ENCODE data around the gene CDH16. TPM values are rescaled to one million over a fixed set of nuclear protein-coding genes. Genes with fewer than 3 reads are reported as not detected.
"Not testable (repeated sequence)": the region's sequence is repeated elsewhere in the genome, so short reads cannot be mapped to it uniquely, and the experiment has no call there.

CDH16 gene, protein sequence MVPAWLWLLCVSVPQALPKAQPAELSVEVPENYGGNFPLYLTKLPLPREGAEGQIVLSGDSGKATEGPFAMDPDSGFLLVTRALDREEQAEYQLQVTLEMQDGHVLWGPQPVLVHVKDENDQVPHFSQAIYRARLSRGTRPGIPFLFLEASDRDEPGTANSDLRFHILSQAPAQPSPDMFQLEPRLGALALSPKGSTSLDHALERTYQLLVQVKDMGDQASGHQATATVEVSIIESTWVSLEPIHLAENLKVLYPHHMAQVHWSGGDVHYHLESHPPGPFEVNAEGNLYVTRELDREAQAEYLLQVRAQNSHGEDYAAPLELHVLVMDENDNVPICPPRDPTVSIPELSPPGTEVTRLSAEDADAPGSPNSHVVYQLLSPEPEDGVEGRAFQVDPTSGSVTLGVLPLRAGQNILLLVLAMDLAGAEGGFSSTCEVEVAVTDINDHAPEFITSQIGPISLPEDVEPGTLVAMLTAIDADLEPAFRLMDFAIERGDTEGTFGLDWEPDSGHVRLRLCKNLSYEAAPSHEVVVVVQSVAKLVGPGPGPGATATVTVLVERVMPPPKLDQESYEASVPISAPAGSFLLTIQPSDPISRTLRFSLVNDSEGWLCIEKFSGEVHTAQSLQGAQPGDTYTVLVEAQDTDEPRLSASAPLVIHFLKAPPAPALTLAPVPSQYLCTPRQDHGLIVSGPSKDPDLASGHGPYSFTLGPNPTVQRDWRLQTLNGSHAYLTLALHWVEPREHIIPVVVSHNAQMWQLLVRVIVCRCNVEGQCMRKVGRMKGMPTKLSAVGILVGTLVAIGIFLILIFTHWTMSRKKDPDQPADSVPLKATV
- not detected in 2 replicates for total RNA-seq (2014; rRNA removed; shearing (Covaris generic))

DNA sequence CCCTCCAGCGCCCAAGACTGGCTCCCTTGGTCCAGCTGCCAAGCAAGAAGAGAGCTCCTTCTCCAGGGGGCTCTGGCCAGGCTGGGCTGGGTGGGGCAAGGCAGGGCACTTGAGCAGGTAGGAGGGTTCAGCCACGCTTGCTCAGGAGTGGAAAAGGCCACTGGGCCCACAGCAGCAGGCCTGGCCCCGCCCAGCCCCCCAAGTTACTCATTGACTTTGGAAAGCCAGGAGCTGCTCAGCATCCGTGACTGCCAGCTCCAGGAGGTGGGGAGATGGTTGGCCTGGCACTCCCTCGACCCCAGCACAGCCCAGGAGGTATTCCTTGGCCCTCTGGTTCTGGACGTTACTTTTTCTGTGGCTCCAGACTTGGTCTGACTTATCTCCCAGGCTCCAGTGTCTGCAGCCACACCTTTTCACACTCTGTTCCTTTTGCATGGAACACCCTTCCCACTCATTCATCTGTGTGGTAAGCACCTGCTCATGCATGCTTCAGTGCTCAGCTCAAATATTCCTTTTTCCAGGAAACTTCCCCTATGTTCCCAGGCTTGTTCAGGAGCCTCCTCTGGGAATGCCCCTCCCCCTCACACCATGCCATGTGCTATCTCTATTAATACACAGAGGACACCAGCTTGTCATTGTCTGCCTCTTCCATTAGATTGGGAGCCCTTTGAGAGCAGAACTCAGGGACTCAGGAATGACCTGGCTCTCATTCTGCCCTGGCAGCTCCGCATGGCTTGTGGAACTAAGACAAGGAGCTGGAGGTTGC lies at the start of gene CDH16:
CDH16 (minus strand) TSS at position 83 of the 766 bp plus-strand sequence. CDS start 820 bp downstream, outside the sequence.
- no peak for DNase-seq
- no peak within 1 kb of the TSS for H3K27ac ChIP-seq

DNA sequence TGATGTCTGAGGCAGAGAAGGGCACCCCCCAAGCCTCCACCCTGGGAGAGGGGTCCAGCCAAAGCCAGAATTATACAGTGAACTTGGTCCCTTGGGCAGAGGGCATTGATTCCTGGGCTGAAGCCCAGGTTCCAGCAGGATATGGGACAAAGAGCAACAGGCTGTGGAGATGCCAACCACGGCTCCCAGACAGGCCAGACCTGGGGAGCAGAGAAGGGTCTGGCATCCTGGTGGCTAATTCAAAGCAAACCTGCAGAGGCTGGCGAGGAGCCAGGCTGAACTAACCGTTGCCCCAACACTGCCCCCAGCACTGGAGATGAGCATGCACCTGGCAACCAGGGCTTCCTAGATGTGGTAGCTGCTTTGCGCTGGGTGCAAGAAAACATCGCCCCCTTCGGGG lies 45.4 kb upstream of the CDH16 start:
- H3K4me1 ChIP-seq, result no peaks in the 10 kb centered on the region
- no peaks in the 10 kb centered on the region for H3K36me3 ChIP-seq
- H3K9me3 ChIP-seq (replicated peaks), result no peaks in the 10 kb centered on the region
- peaks cover 16% of the 10 kb centered on the region; the same call in 1 of the 2 replicates for H3K27me3 ChIP-seq
- no peak overlapping the region for H3K27ac ChIP-seq
- DNase-seq, result no peak
- no peak overlapping the region for H3K4me3 ChIP-seq

More for the DNA sequence above, at the start of gene CDH16:
- Histone ChIP-seq H3K27me3 (peaks cover 34% of the 10 kb centered on the region), H3K9me3 (replicated peaks) (no peaks in the 10 kb centered on the region), H3K4me1 (peaks cover 11% of the 10 kb centered on the region), H3K4me3 (no peak within 1 kb of the TSS), H3K36me3 (no peaks in the 10 kb centered on the region)

DNA sequence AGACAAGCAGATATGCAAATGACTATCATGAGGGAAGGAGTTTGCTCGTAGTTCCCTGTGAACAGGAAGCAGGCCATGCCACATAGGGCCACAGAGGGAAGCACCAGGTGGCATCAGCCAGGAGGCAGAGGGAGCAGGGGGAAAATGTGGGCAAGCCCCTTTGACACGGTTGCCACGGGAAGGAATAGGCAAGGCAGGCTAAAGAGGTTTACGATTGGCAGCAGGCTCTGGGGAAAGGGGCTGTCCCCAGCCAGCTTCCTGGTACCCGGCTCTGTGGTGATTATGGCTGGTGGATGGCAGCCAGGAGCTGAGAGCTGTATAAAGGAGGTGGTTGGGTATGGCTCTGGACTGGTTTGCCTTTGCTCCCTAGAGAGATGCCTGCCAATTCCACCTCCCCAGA lies 43.2 kb upstream of the CDH16 start:
- peaks cover 11% of the 10 kb centered on the region; the same call in 1 of the 2 replicates for H3K27me3 ChIP-seq
- no peaks in the 10 kb centered on the region for H3K36me3 ChIP-seq
- DNase-seq, result no peak
- H3K27ac ChIP-seq, result no peak overlapping the region
- no peak overlapping the region for H3K4me3 ChIP-seq
- no peaks in the 10 kb centered on the region for H3K4me1 ChIP-seq
- no peaks in the 10 kb centered on the region for H3K9me3 ChIP-seq (replicated peaks)

DNA sequence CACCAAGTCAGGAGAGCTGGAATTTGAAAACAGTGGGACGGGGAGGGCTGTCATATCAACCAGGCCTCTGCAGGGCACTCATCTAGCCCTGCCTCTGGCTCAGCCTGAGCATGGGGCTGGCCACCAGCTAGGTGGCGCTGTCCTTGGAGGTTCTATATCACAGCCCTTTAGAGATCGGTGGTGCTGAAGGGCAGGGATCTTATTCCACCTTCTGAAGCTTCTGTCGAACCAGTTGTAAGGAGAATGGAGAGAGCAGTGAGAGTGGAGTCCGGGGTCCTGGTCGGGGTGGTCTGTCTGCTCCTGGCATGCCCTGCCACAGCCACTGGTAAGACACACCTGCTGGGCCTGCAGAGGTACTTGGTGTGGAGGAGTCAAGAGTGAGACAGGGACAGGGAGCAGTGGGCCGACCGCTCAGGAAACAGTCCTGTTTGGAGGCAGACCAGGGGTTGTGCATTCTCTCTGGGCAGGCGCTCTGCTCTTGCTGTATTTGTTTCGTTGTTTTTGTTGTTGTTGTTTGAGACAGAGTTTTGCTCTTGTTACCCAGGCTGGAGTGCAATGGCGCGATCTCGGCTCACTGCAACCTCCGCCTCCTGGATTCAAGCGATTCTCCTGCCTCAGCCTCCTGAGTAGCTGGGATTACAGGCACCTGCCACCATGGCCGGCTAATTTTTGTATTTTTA lies 42.5 kb upstream of the CDH16 start, which contains the start of gene CES3:
CES3 (plus strand) TSS at position 202 of the 680 bp plus-strand sequence; CDS start at position 244, 42 bp downstream.
- Histone ChIP-seq H3K36me3 (no peaks in the 10 kb centered on the region), H3K4me1 (no peaks in the 10 kb centered on the region), H3K27me3 (0 out of 2 replicates have a peak, but pooled peaks cover 10% of the 10 kb centered on the region), H3K4me3 (no peak within 1 kb of the TSS), H3K27ac (no peak within 1 kb of the TSS), H3K9me3 (replicated peaks) (no peaks in the 10 kb centered on the region)
- DNase-seq, result peak; percentile 76 to 85

DNA sequence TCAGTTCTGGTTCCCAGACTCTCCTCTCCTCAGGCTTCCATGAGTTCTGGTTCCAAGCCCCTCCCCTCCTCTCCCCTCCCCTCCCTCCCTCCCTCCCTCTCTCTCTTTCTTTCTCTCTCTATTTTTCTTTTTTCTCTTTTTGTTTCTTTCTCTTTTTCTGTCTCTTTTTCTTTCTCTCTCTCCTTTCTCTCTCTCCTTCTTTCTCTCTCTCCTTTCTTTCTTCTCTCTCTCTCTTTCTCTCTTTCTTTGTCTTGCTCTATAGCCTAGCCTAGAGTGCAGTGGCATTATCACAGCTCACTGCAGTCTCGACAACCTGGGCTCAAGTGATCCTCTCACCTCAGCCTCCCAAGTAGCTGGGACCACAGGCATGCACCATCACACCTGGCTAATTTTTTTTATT lies 41.6 kb upstream of the CDH16 start:
- no peak for DNase-seq
- Histone ChIP-seq H3K9me3 (replicated peaks) (no peaks in the 10 kb centered on the region), H3K27me3 (0 out of 2 replicates have a peak, but pooled peaks cover 6% of the 10 kb centered on the region), H3K27ac (no peak overlapping the region), H3K36me3 (no peaks in the 10 kb centered on the region), H3K4me3 (no peak overlapping the region), H3K4me1 (no peaks in the 10 kb centered on the region)

DNA sequence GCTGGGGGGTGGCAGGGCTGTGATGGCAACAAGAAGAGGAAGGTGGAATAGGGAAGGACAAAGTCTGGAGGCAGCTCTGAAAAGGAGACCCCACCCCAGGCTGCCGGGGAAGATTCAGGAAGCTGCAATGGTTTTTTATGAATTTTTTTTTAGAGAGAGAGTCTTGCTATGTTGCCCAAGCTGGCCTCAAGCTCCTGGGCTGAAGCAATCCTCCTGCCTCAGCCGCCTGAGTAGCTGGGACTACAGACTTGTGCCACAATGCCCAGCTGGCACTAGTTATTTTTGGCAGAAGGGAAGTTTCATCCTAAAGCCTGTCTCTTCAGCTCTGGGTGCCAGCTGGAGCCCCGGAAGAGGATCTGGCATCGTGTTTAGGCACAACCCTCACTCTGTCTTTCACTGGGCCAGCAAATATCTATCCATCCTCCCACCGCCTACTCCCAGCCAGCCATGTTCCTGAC lies 41.0 kb upstream of the CDH16 start:
- Histone ChIP-seq H3K9me3 (replicated peaks) (no peaks in the 10 kb centered on the region), H3K4me3 (no peak overlapping the region), H3K27me3 (0 out of 2 replicates have a peak, but pooled peaks cover 4% of the 10 kb centered on the region), H3K36me3 (no peaks in the 10 kb centered on the region), H3K4me1 (no peaks in the 10 kb centered on the region), H3K27ac (no peak overlapping the region)
- no peak for DNase-seq

DNA sequence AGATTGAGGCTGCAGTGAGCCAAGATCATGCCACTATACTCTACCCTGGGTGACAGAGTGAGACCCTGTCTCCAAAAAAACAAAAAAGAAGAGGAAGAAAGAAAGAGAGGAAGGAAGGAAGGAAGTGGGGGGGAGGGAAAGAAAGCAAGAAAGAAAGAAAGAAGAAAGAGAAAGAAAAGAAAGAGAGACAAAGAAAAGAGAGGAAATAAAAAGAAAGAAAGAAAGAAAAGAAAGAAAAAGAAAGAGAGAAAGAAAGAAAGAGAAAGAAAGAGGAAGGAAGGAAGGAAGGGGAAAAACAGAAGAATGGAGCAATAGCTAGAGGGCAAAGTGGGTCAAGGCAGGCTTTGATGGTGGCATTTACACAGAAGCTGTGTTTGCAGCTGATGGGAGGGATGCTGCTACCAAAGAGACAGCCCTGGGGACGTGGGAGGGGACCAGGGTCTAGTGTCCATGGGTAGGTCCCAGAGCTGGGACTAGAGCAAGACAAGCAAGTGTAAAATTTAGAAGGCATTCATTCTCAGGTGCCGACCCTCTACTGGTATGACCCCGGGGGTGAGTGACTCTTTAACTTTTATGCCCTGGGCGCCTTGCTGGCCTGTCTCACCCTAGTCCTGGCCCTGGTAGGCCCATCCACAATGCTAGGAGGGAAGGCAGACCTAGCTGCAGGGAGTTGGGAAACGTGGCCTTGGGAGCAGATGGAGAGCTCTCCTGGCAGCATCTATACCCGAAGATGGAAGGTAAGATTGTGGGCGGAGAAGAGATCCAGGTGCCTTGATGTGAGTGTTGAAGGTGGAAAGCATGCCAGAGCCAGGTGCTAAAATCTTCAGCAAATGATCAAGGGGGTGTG lies 40.4 kb upstream of the CDH16 start:
- no peaks in the 10 kb centered on the region for H3K9me3 ChIP-seq (replicated peaks)
- H3K4me3 ChIP-seq, result no peak overlapping the region
- no peaks in the 10 kb centered on the region for H3K36me3 ChIP-seq
- 0 out of 2 replicates have a peak, but pooled peaks cover 4% of the 10 kb centered on the region for H3K27me3 ChIP-seq
- H3K27ac ChIP-seq, result no peak overlapping the region
- no peak for DNase-seq
- H3K4me1 ChIP-seq, result no peaks in the 10 kb centered on the region

DNA sequence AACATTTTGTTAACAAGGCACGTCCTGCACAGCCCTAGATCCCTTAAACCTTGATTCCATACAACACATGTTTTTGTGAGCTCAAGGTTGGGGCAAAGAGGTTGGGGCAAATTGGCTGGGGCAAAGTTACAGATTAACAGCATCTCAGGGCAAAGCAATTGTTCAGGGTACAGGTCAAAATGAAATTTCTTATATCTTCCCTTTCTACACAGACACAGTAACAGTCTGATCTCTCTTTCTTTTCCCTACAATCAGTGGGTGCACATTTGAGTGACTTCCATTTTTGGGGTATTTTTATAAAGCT lies 37.4 kb upstream of the CDH16 start:
- not testable (repeated sequence) for H3K36me3 ChIP-seq; DNase-seq; H3K4me1 ChIP-seq; H3K27me3 ChIP-seq; H3K27ac ChIP-seq; H3K4me3 ChIP-seq; H3K9me3 ChIP-seq (replicated peaks)

DNA sequence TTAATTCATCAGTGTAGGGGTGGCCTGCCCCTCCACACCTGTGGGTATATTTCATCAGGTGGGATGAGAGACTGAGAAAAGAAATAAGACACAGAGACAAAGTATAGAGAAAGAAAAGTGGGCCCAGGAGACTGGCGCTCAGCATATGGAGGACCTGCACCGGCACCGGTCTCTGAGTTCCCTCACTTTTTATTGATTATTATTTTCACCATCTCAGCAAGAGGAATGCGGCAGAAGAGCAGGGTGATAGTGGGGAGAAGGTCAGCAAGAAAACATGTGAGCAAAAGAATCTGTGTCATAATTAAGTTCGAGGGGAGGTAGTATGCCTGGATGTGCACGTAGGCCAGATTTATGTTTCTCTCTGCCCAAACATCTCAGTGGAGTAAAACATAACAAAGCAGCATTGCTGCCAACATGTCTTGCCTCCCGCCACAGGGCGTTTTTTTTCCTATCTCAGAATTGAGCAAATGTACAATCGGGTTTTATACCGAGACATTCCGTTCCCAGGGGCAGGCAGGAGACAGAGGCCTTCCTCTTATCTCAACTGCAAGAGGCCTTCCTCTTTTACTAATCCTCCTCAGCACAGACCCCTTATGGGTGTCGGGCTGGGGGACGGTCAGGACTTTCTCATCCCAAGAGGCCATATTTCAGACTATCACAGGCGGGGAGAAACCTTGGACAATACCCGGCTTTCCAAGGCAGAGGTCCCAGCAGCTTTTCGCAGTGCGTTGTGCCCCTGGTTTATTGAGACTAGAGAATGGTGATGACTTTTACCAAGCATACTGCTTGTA lies 36.9 kb upstream of the CDH16 start:
- H3K9me3 ChIP-seq (replicated peaks); H3K4me3 ChIP-seq; H3K4me1 ChIP-seq; H3K36me3 ChIP-seq; DNase-seq; H3K27me3 ChIP-seq; H3K27ac ChIP-seq: not testable (repeated sequence)

DNA sequence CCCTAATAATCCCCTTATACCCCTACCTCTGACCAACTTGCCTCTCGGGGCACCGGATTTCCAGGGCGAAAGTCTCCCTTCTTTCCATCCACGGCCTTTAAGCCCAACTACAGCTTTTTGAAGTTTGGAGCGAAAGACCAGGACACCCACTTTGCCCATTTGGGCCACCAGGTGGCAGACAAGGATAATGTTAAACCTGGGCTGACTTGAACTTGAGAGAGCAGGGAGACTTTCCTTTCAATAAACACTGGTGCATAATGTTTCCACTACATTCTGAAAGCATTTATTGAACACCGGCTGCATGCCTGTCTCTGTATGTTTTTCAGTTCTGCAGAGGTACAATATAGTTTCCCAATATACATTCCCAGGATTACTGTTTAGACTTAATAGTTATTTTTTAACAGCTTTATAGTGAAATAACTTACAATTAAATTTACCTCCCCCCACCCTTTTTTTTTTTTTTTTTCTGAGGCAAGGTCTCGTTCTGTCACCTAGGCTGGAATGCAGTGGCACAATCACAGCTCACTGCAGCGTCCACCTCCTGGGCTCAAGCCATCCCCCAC lies 35.5 kb upstream of the CDH16 start:
- Histone ChIP-seq H3K4me3 (no peak overlapping the region), H3K27me3 (0 out of 2 replicates have a peak, but pooled peaks cover 4% of the 10 kb centered on the region), H3K36me3 (no peaks in the 10 kb centered on the region), H3K27ac (no peak overlapping the region), H3K4me1 (0 out of 2 replicates have a peak, but pooled peaks cover 3% of the 10 kb centered on the region), H3K9me3 (replicated peaks) (no peaks in the 10 kb centered on the region; the same call in 1 of the 2 replicates)
- DNase-seq, result peak; percentile 72 to 92

DNA sequence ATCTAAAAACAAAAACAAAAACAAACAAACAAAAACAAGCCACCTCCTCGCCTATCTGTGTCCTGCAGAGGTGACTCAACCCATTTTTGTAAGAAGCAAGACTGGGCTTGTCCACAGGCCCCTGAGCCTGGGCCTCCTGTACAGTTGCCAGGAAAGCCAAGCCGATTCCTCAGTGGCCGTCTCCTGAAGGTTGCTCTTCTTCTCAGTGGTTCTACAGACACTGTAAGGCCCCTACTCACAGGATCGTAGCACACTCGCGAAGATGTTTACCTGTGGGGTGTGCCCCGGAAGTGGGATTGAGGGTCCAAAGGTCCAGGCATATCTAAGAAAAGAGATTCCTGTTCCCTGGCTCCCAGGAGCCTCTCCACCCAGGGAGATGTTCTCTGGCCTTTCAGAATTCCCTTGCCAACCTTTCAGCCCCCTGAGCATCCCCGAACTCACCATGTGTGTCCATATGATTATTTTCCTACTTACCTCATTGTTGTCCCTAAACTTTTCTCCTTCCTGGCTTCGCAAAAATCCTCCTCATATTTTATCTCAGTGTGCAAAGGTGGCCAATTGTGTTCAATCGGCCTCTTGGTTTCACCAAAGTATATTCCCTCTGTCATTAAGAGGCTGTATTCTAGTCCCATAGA lies 34.9 kb upstream of the CDH16 start:
- no peak for DNase-seq
- Histone ChIP-seq H3K36me3 (no peaks in the 10 kb centered on the region), H3K4me3 (no peak overlapping the region), H3K4me1 (0 out of 2 replicates have a peak, but pooled peaks cover 3% of the 10 kb centered on the region), H3K27me3 (0 out of 2 replicates have a peak, but pooled peaks cover 4% of the 10 kb centered on the region), H3K9me3 (replicated peaks) (no peaks in the 10 kb centered on the region; the same call in 1 of the 2 replicates), H3K27ac (no peak overlapping the region)

Measured in SJCRH30 (cell line).